ENCODE data around the gene EYS.
"Not testable (repeated sequence)": the region's sequence is repeated elsewhere in the genome, so short reads cannot be mapped to it uniquely, and the experiment has no call there.

EYS gene

DNA sequence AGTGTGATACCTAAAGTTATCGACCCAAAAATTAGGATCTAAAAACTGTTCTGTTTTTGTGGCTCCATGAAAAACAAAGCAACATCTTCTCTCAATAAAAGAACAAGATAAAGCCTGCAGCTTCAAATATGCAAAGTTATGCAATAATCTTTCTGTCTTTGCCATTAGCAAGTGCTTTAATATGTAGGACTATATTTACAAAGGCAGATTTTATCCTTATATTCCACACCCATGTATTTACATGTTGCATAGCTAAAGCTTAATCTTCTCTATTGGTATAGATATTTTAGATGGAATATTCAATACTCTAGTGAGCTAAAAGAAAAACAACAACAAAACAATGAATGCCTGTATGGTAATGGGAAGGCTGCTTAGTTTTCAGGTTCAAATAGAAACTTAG is 1443.2 kb downstream of the EYS start:
- DNase-seq, result no peak

DNA sequence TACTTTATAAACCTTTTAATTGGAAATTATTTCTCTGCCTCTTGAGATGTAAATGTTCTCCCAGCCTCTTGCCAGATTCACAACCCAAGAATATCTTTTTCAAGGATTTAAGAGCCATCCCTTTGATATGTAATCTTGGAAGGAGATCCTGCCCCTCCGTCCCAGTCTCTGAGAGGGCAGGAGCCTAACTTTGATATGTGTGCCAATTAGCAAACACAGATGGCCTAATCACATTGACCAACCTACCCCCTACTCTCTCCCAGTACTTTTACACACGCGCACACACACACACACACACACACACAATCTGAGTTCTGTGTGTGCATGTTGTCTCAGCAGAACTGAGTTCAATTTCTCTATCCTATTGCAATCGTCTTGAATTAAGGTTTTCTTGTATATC is 1447.7 kb downstream of the EYS start:
- no peak for DNase-seq

DNA sequence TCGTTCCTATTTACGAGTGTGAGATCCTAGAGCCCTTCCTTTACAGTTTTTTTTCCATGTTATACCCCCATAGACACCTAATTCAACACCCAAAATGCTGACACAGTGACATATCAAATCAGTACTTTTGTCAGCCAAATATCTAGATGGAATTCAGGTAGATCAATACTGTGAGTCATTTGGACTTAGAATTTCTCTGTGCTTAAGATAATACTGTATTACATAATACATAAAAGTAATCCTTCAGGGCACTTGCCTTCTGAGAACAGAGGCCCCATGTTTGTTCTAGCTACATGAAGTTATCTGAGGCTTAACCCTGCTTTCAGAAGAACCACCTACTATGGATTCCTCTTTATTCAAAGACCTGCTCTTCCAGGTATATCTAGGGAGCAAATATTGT is 1448.3 kb downstream of the EYS start:
- DNase-seq, result no peak

DNA sequence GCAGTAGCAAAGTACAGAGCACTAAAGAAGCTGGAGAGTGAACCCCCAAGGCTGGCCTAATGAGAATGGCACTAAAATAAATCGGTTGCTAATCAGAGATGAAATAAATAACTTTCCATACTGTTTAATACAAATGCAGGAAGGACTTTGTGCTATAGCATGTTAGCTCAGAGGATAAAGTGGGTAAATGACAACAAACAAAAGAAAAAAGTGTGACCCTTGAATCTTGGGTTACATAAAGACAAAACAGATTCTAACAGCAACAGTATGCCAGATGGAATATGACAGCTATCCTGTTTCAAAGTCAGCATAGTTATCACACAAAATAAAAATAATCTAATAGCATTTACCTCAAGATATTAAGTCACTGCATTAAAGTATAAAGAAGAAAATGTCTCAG is 1448.7 kb downstream of the EYS start:
- DNase-seq, result no peak

- DNase-seq, result no peak
Measured at GRCh38 chr6:64257586-64257985, 1449.4 kb downstream of the EYS start.

- no peak for DNase-seq
Measured at GRCh38 chr6:64256483-64256882, 1450.5 kb downstream of the EYS start.

GRCh38 chr6:64255000-64255399 is 1452.0 kb downstream of the EYS start:
- no peak for DNase-seq

DNA sequence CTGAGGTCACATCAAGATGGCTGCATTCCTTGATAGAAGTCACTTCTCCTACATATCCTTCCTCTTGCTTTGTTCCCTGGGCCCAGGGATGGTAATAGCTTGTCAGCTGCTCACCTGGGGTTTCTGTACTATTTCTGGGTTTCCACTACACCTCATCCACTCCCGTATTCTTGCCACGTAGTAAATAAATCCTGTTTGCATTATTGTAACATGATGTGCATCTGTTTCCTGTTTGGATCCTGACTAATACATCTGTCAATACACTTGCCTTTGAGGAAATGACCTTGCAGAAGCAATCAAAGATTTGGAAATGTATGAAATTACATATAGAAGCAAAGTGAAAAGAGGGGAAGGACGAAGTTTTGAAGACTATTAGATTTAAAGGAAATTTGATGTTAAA is 1452.5 kb downstream of the EYS start:
- no peak for DNase-seq

DNA sequence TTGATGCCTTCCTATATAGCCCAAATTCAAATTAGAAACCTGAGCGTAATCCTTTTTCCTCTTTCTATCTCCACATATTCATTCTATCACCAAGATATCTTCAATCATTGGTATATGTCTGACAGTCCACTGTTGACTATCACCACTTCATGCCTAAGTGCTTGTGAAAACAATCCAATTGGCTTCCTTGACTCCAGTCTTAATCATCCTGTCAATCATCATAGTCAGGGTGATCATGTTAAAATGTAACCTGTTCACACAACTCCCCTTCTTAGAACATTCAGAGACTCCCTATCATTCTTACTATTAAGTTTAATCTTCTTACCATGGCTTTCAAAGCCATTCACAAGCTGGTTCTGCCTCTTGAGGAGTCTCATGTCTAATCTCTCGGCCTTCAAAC is 1454.8 kb downstream of the EYS start:
- no peak for DNase-seq

DNA sequence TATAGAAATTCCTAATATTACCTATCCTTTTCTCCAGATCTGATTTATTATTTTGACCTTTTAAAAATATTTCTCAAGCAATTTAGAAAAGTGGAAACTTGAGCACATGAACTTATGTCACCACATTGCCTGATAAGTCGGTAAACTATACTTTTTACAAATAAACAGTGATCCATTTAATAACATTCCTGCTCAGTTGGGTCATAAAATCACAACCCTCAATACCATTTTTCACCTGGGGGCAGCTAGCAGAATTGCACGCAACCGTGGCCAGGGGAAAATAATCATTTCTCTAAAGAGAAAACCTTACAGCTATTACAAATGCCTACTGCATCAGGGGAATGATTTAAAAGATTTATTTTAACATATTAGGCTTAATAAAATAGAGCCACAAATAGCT is 1456.9 kb downstream of the EYS start:
- no peak for DNase-seq

- no peak for DNase-seq
Measured at GRCh38 chr6:64249115-64249514, 1457.9 kb downstream of the EYS start.

DNA sequence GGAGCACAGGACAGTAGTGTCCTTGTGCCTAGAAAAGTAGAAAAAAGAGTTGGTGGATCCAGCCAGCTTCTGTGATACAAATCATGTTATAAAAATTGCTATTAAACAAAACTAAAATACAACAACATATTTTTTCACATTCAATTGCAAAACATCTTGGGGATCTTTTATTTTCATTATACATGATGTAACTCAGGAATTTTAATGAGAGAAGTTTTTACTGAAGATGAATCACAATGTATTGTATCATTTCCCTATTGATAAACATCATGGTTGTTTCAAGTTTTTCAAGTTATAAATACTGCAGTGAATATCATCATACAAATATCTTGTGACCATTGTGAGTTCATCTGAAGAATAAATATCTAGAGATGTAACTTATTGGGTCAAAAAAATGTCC is 1463.4 kb downstream of the EYS start:
- no peak for DNase-seq

DNA sequence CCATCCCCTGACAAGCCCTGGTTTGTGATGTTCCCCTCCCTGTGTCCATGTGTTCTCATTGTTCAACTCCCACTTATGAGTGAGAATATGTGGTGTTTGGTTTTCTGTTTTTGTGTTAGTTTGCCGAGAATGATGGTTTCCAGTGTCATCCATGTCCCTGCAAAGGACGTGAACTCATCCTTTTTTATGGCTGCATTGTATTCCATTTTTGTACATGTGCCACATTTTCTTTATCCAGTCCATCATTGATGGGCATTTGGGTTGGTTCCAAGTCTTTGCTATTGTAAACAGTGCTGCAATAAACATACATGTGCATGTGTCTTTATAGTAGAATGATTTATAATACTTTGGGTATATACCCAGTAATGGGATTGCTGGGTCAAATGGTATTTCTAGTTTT is 1468.1 kb downstream of the EYS start:
- DNase-seq, result not testable (repeated sequence)

DNA sequence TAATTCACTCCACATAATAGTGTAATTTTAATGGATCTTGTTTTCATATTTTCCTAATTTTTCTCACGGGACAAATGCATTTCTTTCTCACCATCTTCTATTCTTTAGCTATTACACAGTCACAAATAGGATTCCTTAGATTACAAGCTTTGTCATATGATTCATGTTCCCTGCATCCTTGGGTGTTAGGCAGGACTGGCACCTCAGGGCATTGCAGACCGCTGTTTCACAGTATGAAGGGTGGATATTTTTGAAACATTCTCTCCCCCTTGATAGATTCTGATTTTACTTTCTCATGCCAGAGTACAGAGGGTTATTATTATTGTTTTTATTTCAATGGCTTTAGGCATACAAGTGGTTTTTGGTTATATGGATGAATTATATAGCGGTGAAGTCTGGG is 1469.0 kb downstream of the EYS start:
- DNase-seq, result no peak

- no peak for DNase-seq
Measured at GRCh38 chr6:64233746-64234145, 1473.3 kb downstream of the EYS start.

- no peak for DNase-seq
Measured at GRCh38 chr6:64231928-64232327, 1475.1 kb downstream of the EYS start.

DNA sequence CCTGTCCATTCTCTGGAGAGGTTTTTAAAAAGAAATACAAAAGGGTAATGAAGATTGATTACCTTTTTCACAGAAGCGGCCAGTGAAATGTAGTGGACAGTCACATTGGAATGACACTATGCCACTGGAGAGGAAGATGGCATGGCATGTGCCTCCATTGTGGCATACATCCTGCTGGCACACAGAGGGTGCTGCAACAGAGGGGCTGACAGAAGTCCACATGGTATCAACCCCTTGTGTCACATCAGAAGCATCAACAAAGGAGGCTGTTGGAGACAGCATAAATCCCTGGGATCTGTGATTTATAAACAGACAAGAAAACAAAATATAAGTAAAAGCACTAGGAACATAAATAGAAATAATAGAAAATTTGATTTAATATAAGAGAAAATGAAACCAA is 1476.5 kb downstream of the EYS start:
- no peak for DNase-seq

GRCh38 chr6:64227863-64228262 is 1479.2 kb downstream of the EYS start:
- DNase-seq, result no peak

DNA sequence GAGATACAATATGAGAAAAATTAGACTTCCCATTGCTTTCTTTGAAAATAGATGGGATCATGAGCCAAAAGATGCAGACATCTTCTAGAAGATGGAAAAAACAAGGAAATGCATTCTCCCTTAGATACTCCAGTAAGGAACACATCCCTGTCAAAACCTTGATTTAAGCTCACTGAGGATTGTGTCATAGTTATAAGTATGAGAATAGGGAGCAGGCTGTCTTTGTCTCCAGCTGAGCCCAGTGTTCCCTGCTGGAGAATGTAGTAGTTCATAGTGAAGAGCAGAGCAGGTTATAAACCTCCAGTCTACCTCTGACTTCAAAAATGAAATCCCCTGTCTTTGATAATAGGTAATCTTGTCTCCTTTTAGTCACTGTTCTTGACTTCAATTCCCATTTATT is 1481.5 kb downstream of the EYS start:
- no peak for DNase-seq

- DNase-seq, result no peak
Measured at GRCh38 chr6:64224819-64225218, 1482.2 kb downstream of the EYS start.

DNA sequence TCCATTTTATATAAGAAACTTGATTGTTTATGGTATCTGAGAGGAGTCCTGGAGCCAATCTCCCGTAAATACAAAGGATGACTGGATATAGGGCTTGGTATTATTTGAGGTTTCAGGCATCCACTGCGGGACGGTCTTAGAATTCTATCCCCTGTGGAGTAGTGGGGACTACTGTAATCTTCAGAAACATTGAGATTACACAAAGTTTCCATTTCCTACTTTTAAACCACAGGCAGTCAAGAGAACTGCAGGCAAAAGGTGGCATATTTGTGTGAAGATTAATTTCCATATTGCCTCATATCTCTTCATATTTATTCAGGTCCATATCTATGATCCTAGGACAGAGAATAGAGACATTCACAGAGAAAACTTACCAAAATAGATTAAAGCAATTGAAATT is 1485.2 kb downstream of the EYS start:
- no peak for DNase-seq

DNA sequence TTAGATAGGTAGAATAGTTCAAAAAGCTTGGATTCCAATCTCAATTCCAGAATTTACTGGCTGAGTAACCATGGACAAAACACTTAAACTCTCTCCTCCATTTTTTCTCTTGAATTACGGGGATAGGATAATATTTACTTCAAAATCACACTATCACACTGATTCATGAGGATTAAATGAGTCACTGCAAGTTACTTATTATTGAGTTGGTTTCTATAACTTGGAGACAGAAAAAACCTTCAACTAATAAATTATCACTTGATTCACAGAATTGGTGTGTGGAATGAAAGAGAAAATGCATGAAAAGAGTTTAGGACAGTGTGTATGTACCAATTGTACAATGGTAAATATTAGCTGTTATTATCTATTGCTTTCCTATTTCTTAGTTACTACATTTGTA is 1486.2 kb downstream of the EYS start:
- DNase-seq, result no peak

DNA sequence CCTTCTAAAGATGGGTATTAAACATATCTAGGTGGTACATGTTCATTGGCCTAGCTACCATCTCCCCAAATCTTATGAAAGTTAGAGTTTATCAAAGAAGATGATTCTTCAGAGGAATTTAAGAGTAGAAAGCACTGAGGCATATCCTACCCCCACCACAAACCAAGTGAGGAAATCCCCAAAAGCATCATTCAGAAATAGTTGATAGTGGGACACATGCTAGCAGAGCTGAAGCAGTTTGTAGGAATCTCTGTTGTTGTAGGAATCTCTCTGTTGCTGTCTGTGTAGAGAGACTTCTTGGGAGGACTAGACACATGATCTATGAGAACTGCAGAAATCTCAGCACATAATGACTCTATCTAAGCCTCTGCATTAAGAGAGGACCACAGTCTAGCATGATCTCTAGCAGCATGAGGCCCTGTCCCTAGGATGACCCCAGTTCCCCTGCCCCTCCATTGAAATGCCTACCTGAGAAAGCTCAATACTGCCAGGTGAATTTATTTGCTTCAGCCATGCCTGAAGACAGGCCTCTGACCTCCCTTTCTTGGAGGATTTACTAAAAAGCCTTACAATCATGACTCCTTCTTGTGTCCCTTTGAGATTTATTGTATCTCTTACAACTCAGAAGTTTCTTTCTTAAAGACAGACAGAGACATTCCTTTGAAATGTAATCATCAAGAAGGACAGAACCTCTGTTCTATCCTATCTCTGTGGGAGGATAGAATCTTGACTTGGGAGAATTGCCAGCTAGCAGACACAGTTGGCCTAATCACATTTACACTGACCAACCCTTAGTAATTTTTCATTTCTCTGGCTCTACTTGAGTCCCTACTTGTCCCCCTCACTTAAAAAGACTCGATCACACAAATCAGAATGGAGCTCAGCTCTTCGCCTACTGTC is 1489.1 kb downstream of the EYS start:
- DNase-seq, result no peak

DNA sequence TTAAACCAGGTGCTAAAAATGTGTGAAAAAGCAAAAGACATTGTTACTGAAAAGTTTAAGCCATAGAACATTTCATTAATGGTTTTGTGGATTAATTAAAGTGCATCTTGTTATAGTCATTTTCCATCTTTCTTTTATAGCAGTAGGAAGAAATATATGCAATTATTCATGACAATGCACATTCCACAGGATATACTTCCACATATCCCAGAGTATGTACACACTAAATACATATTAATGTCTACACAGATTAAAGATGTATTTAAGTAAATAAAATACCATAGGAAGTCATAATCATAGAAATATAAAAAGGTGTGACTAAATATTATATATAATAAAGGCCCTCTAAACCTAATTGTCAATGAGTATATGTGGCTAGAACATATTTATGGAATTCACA is 1492.7 kb downstream of the EYS start:
- no peak for DNase-seq

DNA sequence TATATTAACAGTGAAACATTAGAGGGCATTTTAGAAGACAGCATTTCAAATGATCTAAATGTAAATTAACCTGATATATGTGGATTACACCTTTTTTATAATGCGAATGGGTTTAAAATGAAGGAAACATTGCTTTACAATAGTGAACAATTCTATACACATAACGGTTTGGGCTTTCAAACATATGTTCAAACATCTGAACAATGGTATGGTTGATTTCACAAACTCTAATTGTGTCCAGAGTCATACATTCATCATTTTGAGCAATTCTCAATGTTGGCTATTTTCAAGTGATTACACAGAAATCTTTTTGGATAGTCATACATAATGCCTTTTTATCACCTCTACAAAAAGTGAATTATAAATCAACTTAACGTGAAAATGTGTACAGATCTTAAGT is 1493.3 kb downstream of the EYS start:
- DNase-seq, result no peak

All from CD4-positive, alpha-beta T cell treated with Interleukin-15 for 1 hour (primary cell).